HepG2 (cell line): ENCODE results near the gene CEP135. TPM values are rescaled to one million over a fixed set of nuclear protein-coding genes. Genes with fewer than 3 reads are reported as not detected.
A peak's percentile ranks its signal among the peaks of the same experiment; 100 is the strongest.

ENCODE experiments used
- ATAC-seq: fragments of 200-7000 bp; cut with Tn5 transposase; 3 replicates; pipeline ENCODE4 v1.9.1; 2020; ENCODE audit warnings: mild to moderate bottlenecking, moderate library complexity
- BruUV-seq: library from RNA; stranded (reverse); fragments of 400-500 nt; replicated peaks from 2 replicates; lab custom pipeline; 2021; lab: Mats Ljungman, UMichigan
- CTCF ChIA-PET: fragments of 300-600 bp; formaldehyde crosslinking; extraction: SDS; loops from one replicate; lab custom pipeline; 2021; ENCODE audit warnings: low total read pairs, inconsistent platforms, low intra/inter-chr PET ratio; lab: Yijun Ruan, JAX
- POLR2A ChIA-PET: fragments of 350-600 bp; sonication (Branson Sonifier 250); formaldehyde crosslinking; loops from one replicate; lab custom pipeline; 2020; ENCODE audit warnings: antibody characterized with exemption, inconsistent platforms; lab: Yijun Ruan, JAX
- DNase-seq: peaks from one replicate; pipeline ENCODE4 v3.0.0-alpha.2; 2015; ENCODE audit warnings: low spot score
- FAIRE-seq: peaks from 3 replicates; lab custom pipeline; 2011; peaks lifted over from hg19 to GRCh38; lab: Jason Lieb, UNC
- H2AFZ ChIP-seq: one replicate; pipeline ENCODE4 v1.6.1; 2011; ENCODE audit warnings: low read length, inconsistent platforms
- H3K27ac ChIP-seq: fragments of 300-600 bp; 3 replicates; pipeline ENCODE4 v1.8.0; 2011; ENCODE audit warnings: mixed run types, mild to moderate bottlenecking, mixed read lengths, low read length, inconsistent platforms; ENCODE audit not compliant: insufficient read depth; ENCODE audit errors: extremely low read length
- H3K27me3 ChIP-seq, 2 experiments: fragments of 200-600 bp in 1 of 2; 2 replicates in 1 of 2; 3 replicates in 1 of 2; pipeline versions ENCODE4 v1.6.0 to v1.8.0; 2011; ENCODE audit warnings: low read length in 2 of 2, mild to moderate bottlenecking in 2 of 2, moderate library complexity in 2 of 2, inconsistent platforms in 1 of 2; ENCODE audit not compliant: insufficient read depth in 2 of 2, control insufficient read depth in 1 of 2
- H3K36me3 ChIP-seq, 2 experiments: fragments of 200-600 bp in 1 of 2; replicated peaks in 1 of 2; 2 replicates in 1 of 2; 3 replicates in 1 of 2; pipeline versions ENCODE4 v1.5.1 to v1.8.0; 2011; ENCODE audit warnings: low read length in 2 of 2, inconsistent platforms in 1 of 2; ENCODE audit not compliant: insufficient read depth in 2 of 2, control insufficient read depth in 1 of 2
- H3K4me1 ChIP-seq: 2 replicates; pipeline ENCODE4 v1.5.1; 2012; ENCODE audit warnings: low read length, inconsistent platforms; ENCODE audit not compliant: insufficient read depth
- H3K4me2 ChIP-seq: 2 replicates; pipeline ENCODE4 v1.6.0; 2011; ENCODE audit warnings: low read depth, low read length, inconsistent platforms
- H3K4me3 ChIP-seq, 3 experiments: fragments of 200-600 bp in 1 of 3; sonication (generic), shearing (Covaris generic) in 1 of 3; replicated peaks in 1 of 3; 2 replicates each; pipeline ENCODE4 v1.5.1; 2011 to 2016; ENCODE audit warnings: low read length in 3 of 3, inconsistent platforms in 2 of 3, low read depth in 2 of 3, mild to moderate bottlenecking in 2 of 3, control low read depth in 1 of 3, mixed read lengths in 1 of 3; ENCODE audit not compliant: insufficient read depth in 1 of 3
- H3K79me2 ChIP-seq: one replicate; pipeline ENCODE4 v1.6.1; 2011; ENCODE audit warnings: low read length, inconsistent platforms; ENCODE audit not compliant: insufficient read depth
- H3K9ac ChIP-seq: 2 replicates; pipeline ENCODE4 v1.6.0; 2011; ENCODE audit warnings: mild to moderate bottlenecking, low read depth, low read length, inconsistent platforms; ENCODE audit not compliant: insufficient read depth
- H3K9me3 ChIP-seq: 2 replicates; pipeline ENCODE4 v1.5.1; 2012; ENCODE audit warnings: mild to moderate bottlenecking, low read length
- H4K20me1 ChIP-seq: 2 replicates; pipeline ENCODE4 v1.6.0; 2011; ENCODE audit warnings: inconsistent platforms, mild to moderate bottlenecking, low read length, moderate library complexity; ENCODE audit not compliant: insufficient read depth
- JARID2 ChIP-seq: sonication (generic); formaldehyde crosslinking; IDR thresholded peaks from 2 replicates; pipeline ENCODE4 v1.8.1; 2023; ENCODE audit warnings: missing genetic modification reagents, inconsistent platforms; ENCODE audit not compliant: insufficient replicate concordance
- MAFK ChIP-seq, 2 experiments: IDR thresholded peaks in 1 of 2; conservative IDR thresholded peaks in 1 of 2; 2 replicates each; pipeline ENCODE4 v1.6.1; 2011; ENCODE audit warnings: improper control_type of control experiment in 2 of 2, low read length in 2 of 2
- PAWR ChIP-seq: sonication (generic); formaldehyde crosslinking; IDR thresholded peaks from 2 replicates; pipeline ENCODE4 v1.4.0; 2020; ENCODE audit warnings: missing genetic modification reagents, mild to moderate bottlenecking, borderline replicate concordance
- PHF8 ChIP-seq: sonication (generic); formaldehyde crosslinking; IDR thresholded peaks from 2 replicates; pipeline ENCODE4 v1.5.0; 2020; ENCODE audit warnings: missing genetic modification reagents
- ZNF7 ChIP-seq: IDR thresholded peaks from 2 replicates; pipeline ENCODE4 v1.6.1; 2016; ENCODE audit warnings: missing biosample characterization, missing genetic modification reagents
- WGBS: methylation state at CpG from one replicate; pipeline ENCODE4 v1.1.6; 2017; ENCODE audit warnings: low lambda C conversion rate; 5-methylcytosine and 5-hydroxymethylcytosine counted together
- in situ Hi-C: cut with HindIII; loops from 2 replicates; pipeline ENCODE4 v1.10.0; 2017; ENCODE audit warnings: low pct_unique_long_range_greater_than_20kb; ENCODE audit not compliant: extremely low pct_ligation_motif_present
- intact Hi-C: fragments of 100-400 bp; cut with micrococcal nuclease; formaldehyde crosslinking; loops from one replicate; pipeline ENCODE4 v1.10.0; 2022; ENCODE audit not compliant: unreplicated experiment
- polyA plus RNA-seq, 8 experiments: library from polyadenylated mRNA; depleted of rRNA in 3 of 8; stranded (reverse) in 7 of 8; unstranded in 1 of 8; fragments of >200 nt; fragmentation: Illumina TruSeq in 4 of 8; extraction: Trizol in 4 of 8; gene quantifications; 2 replicates each; pipeline versions ENCODE4 v1.2.1 to v1.2.3, GENCODE V29; 2011 to 2016; ENCODE audit warnings: low read depth in 4 of 8, missing spikeins in 1 of 8, mixed read lengths in 1 of 8; ENCODE audit not compliant: insufficient read depth in 1 of 8
- total RNA-seq, 5 experiments: library from RNA; depleted of rRNA; stranded (reverse); fragments of >200 nt; fragmentation: Illumina TruSeq; extraction: Trizol; gene quantifications; 2 replicates each; pipeline ENCODE4 v1.2.3, GENCODE V29; 2016; ENCODE audit warnings: low read depth in 1 of 5
- TF ChIP-seq, protein P1 (sequence below): sonication (generic); formaldehyde crosslinking; IDR thresholded peaks from 2 replicates; pipeline ENCODE4 v1.4.0; 2020; ENCODE audit warnings: missing genetic modification reagents, borderline replicate concordance
- TF ChIP-seq, protein P2 (sequence below): IDR thresholded peaks from 2 replicates; pipeline ENCODE4 v1.6.1; 2016; ENCODE audit warnings: mild to moderate bottlenecking

Gene CEP135
- total and polyA plus RNA-seq, 2 of the 13 experiments (the other 11 are each of a cell fraction or from before 2014, with no cell fraction given): 1.7 to 8.8 TPM

DNA sequence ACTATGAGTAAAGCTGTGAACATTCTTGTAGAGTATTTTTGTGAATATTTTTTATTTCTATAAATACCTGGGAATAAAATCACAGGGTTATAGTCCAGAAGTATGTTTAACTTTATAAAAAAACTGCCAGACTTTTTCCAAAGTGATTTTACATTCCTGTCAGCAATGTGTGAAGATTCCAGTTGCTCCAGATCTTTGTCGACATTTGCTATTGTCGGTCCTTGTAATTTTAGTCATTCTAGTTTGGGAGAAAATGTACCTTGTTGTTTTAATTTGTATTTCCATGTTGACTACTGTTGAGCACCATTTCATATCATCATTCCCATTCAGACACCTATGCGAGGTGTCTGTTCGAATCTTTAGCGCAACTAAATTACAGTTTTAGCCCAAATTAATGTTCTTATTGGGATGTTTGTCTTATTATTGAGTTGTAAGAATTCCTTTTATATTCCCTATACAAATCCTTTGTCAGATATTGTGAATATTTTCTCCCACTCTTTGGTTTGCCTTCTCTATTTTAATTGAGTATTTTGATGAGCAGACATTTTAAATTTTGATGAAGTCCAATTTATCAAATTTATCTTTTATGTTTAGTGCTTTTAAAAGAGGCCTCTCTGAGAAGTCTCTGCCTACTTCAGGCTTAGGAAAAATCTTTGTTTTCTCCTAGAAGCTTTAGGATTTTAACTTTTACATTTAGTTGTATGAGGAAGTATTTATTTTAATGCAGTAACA lies 2.6 kb downstream of the CEP135 start:
- intact Hi-C loops: loop anchor here (5.0 kb wide), 1 partner anchor 36 kb away; no protein-coding TSS in a partner anchor
- H3K79me2 ChIP-seq: peaks cover 4% of the 10 kb centered on the region
- 98% methylated on average over 5 of the region's 5 CpGs for WGBS

DNA sequence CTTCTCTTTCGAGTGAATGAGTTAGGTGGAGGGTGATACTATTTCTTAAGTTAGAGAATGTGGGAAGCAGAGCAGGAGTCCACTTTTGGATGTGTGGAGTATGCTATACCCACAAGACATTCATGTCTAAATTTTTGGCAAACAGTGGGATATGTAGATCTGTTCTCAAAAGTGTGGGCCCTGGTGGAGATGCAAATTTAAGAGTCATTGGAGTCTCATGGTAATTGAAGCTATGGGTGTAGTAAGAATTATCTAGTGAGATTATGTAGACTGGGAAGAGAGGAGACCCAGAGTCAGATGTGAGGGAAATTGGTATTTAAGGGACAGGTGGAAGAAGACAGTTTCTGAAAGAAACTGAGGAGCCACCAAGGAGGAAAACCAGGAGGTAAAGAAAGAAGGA lies 7.0 kb downstream of the CEP135 start:
- no TSS peak for BruUV-seq
- H3K36me3 ChIP-seq: peaks cover 2 to 16% of the 10 kb centered on the region in 2 experiments; a peak in 4 of 5 replicates
- in situ Hi-C loops: no loop called here
- peaks cover 7% of the 10 kb centered on the region; the same call in 1 of the 2 replicates for H3K4me1 ChIP-seq
- no peaks in the 10 kb centered on the region for H4K20me1 ChIP-seq
- no peaks in the 10 kb centered on the region for H3K9me3 ChIP-seq
- intact Hi-C loops: no loop called here
- H2AFZ ChIP-seq: no peak overlapping the region
- peaks cover 4% of the 10 kb centered on the region for H3K79me2 ChIP-seq
- CTCF ChIA-PET: no interaction called here
- H3K4me2 ChIP-seq: no peak overlapping the region
- H3K4me3 ChIP-seq: no peak overlapping the region
- TF ChIP-seq, protein P1, sequence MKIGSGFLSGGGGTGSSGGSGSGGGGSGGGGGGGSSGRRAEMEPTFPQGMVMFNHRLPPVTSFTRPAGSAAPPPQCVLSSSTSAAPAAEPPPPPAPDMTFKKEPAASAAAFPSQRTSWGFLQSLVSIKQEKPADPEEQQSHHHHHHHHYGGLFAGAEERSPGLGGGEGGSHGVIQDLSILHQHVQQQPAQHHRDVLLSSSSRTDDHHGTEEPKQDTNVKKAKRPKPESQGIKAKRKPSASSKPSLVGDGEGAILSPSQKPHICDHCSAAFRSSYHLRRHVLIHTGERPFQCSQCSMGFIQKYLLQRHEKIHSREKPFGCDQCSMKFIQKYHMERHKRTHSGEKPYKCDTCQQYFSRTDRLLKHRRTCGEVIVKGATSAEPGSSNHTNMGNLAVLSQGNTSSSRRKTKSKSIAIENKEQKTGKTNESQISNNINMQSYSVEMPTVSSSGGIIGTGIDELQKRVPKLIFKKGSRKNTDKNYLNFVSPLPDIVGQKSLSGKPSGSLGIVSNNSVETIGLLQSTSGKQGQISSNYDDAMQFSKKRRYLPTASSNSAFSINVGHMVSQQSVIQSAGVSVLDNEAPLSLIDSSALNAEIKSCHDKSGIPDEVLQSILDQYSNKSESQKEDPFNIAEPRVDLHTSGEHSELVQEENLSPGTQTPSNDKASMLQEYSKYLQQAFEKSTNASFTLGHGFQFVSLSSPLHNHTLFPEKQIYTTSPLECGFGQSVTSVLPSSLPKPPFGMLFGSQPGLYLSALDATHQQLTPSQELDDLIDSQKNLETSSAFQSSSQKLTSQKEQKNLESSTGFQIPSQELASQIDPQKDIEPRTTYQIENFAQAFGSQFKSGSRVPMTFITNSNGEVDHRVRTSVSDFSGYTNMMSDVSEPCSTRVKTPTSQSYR (CRISPR knock-in tag): no peak
- TF ChIP-seq PAWR (CRISPR knock-in tag): no peak
- TF ChIP-seq, protein P2, sequence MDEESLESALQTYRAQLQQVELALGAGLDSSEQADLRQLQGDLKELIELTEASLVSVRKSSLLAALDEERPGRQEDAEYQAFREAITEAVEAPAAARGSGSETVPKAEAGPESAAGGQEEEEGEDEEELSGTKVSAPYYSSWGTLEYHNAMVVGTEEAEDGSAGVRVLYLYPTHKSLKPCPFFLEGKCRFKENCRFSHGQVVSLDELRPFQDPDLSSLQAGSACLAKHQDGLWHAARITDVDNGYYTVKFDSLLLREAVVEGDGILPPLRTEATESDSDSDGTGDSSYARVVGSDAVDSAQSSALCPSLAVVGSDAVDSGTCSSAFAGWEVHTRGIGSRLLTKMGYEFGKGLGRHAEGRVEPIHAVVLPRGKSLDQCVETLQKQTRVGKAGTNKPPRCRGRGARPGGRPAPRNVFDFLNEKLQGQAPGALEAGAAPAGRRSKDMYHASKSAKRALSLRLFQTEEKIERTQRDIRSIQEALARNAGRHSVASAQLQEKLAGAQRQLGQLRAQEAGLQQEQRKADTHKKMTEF: no peak
- no peak for TF ChIP-seq PHF8 (CRISPR knock-in tag)
- POLR2A ChIA-PET: no interaction called here
- FAIRE-seq: no peak
- no peak overlapping the region for H3K27ac ChIP-seq
- DNase-seq: no peak
- 97% methylated on average over 1 of the region's 1 CpG for WGBS
- H3K27me3 ChIP-seq: no peaks in the 10 kb centered on the region
- H3K9ac ChIP-seq: no peak overlapping the region
- no peak for ATAC-seq

More for the DNA sequence above, 2.6 kb downstream of the CEP135 start:
- Histone ChIP-seq H2AFZ (no peak overlapping the region), H4K20me1 (no peaks in the 10 kb centered on the region), H3K27me3 (no peaks in the 10 kb centered on the region; a peak in 1 of 5 replicates), H3K4me2 (no peak overlapping the region), H3K9me3 (no peaks in the 10 kb centered on the region), H3K27ac (no peak overlapping the region), H3K4me3 (no peak overlapping the region), H3K4me1 (peaks cover 31% of the 10 kb centered on the region), H3K36me3 (peaks cover 2 to 7% of the 10 kb centered on the region in 2 experiments; a peak in 3 of 5 replicates), H3K9ac (no peak overlapping the region)
- ATAC-seq (no peak), DNase-seq (no peak), FAIRE-seq (no peak)
- POLR2A ChIA-PET: no interaction called here
- CTCF ChIA-PET: no interaction called here
- in situ Hi-C loops: no loop called here
- TF ChIP-seq MAFK (conservative IDR thresholded peaks at IDR 0.05 in 1 of 2, IDR thresholded peaks at IDR 0.05 in 1 of 2; ENCODE audit: low read length in 2 of 2): peak; percentile 19 to 60; a peak in 2 of 4 replicates
- TF ChIP-seq JARID2 (CRISPR knock-in tag): no peak
- peak; percentile 88 for TF ChIP-seq ZNF7 (CRISPR knock-in tag)
- BruUV-seq: no TSS peak
